Stimulated activated CD4-positive, alpha-beta T cell treated with anti-CD3 and anti-CD28 coated beads, Interleukin-4, amount 100 ng/mL, for 4 hours (primary cell): ENCODE measurements around the gene PSORS1C2.

Source experiments
- DNase-seq, 2 experiments: peaks; one replicate each; pipeline ENCODE4 v3.0.0-alpha.2; 2020

The PSORS1C2 gene

DNA sequence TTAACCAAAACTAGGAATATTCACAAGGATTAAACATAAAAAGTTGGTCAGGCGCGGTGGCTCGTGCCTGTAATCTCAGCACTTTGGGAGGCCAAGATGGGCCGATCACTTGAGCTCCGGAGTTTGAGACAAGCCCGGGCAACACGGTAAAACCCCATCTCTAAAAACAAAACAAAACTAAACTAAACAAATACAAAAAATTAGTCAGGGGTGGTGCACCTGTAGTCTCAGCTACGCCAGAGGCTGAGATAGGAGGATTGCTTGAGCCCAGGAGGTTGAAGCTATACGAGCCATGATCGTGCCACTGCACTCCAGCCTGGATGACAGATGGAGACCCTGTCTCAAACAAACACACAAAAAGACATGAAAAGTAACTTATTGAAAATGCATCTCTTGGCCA lies 3.2 kb downstream of the PSORS1C2 start:
- no peak for DNase-seq

- no peak for DNase-seq
Observed at GRCh38 chr6:31132806-31133205, 6.1 kb downstream of the PSORS1C2 start.

DNA sequence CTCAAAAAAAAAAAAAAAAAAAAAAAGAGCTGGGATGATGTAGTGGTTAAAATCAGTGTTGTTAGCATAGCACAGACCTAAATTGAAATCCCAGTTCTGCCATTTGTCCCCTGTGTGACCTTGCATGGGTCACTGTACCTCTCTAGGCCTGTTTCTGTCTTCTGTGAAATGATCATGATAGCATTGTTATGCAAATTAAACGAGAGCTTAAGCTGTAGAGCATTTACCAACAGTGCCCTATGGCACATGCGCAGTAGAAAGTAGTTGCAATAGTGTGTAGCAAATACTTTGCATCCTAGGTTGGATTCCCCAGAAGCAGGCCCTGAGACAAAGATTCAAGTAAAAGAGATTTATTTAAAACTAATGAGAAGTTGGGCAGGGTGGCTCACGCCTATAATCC lies 7.3 kb downstream of the PSORS1C2 start:
- no peak for DNase-seq

DNA sequence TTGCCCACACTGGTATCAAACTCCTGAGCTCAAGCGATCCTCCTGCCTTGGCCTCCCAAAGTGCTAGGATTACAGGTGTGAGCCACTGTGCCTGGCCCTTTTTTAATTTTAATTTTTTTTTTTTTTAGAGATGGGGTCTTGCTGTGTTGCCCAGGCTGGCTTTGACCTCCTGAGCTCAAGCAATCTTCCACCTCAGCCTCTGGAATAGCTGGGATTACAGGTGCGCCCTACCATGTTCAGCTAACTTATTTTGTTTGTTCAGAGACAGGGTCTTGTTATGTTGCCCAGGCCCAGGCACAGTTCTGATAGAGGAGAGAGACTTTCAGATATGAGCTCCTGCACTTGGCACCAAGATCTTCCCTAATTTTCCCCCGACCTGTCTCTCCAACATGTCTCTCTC lies 8.1 kb downstream of the PSORS1C2 start:
- DNase-seq, result no peak

DNA sequence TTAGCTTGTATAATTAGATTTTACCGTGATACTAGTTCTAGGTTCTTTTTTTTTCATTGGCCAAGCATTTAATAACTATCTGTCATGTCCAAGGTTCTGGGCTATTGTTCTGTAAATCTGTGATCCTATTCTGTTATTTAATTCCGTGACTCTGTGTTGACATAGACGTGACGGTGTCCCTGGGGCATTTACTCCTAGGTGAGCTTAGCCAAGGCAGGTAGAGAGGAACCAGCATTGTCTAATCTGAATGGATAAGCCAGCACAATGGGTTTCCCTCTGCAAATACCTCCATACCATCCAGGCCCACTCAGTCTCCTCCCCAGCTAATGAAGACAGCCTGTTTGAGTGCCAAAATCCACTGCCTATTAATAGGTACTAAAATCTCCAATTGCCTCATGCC lies 9.7 kb downstream of the PSORS1C2 start:
- DNase-seq, result no peak

- DNase-seq, result peak; percentile 53 to 69
Observed at GRCh38 chr6:31128093-31128676, 10.7 kb downstream of the PSORS1C2 start.

GRCh38 chr6:31126396-31127175 lies 12.3 kb downstream of the PSORS1C2 start:
- DNase-seq, result no peak

DNA sequence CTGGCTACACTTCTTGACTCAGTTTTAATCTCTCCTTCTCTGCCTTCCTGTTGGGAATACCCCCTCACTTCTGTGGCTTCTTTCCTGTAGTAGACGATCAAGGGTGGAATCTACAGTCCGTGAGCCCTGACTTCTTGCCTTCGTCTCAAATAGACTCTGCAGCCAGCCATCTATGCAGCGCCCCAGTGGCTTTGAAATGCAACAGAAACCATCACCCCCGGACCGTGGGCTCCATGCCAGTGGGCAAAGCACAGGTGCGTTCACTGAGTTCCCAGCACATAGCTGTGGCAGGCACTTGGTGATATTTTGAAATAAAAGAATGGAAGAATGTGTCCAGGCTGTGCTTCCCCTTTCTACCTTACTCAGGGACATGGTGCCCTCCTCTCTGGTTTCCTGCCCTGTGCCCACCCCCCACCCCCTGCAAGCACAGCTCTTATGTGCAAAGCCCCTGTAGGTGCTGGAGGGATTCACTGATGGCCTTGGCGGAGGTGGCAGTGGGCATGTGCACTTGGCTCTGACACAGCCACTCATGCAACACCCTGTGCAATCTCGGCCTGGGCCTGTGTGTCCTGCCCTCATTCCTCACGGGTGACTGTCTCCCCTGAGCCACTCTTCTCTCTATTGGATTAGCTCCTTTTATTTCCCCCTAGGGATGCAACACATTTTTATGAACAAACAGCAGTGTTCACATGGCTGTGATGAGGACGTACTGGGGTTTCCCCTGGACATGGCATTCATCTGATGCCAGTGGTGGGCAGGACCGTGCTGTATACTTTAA lies 13.1 kb downstream of the PSORS1C2 start:
- DNase-seq, result no peak

GRCh38 chr6:31125162-31125561 lies 13.7 kb downstream of the PSORS1C2 start:
- DNase-seq, result no peak

DNA sequence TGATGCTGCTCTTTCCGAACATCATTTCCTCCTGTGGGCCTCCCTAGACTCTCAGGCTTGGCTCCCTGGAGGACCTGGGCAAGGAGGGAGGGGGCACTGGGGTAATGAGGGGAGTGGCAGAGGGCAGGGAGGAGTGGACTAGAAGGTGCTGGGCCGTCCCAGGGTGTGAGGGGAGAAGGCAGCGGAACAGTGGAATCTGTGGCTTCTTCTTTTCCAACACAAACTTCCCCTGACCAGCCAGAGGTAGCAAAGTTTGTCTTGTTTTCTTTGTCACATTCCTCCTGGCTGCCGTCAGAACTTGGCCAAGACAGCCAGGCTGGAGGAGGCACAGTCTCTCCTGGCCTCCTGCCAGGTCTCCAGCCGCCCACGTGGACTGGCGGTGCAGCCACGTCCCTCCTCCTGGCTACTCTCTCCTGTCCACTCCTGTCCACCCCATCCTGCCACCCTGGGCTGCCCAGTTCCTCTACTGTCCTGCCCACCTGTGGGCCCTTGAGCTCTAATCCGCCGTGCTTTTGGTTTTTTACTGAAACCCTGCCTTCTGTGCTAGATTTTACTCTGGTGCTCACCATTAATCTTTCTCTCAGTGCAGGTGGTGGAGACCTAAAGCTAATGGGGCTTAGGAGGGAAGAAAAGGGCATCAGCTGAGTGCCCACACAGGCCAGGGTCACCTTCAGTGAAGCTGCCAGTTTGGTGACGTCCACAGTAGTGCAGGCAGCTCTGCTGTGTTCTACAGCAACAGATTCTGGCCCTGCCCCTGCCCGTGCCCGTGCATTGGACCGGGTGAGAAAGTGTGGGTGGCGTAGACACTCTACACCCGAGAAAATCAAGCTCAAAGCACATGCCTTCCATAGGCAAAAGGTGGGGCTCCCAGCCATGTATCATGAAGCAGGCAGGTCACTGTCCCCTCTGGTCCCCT lies 15.8 kb downstream of the PSORS1C2 start:
- DNase-seq, result no peak

DNA sequence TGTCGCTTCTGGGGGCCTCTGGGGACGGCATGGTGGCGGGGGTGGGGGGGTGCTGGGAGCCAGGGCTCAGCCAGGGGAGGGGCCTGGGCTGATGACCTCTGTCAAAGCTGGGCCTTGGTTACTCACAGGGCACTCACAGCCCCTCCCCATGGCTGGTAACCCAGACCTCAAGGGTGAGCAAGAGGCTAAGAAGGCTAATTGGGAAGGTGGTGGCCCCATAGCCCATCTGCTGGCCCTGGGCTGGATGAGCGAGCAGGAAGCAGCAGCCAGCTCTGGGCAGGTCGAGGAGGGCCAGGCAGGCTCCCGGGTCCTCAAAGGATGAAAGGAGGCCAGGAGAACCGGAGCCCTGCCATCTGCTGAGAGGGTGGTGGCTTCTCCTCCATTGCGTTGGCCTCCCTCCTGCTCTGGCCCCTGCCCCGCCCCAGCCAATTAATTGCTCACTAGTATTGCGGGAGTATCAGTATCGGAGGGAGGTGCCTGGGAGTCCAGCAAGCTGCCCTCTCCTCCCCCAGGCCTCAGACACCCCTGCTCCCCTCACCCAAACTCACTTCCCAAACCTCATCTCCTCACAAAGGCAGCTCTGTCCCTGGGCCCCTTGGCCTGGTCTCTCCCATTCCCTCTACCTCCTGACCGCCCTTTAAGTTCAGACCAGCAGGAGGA lies 17.6 kb downstream of the PSORS1C2 start:
- no peak for DNase-seq

- no peak for DNase-seq
Observed at GRCh38 chr6:31120151-31120915, 18.5 kb downstream of the PSORS1C2 start, which contains the start of gene CDSN. CDSN (minus strand) TSS chr6:31120446; CDS start chr6:31120419, 27 bp downstream.

DNA sequence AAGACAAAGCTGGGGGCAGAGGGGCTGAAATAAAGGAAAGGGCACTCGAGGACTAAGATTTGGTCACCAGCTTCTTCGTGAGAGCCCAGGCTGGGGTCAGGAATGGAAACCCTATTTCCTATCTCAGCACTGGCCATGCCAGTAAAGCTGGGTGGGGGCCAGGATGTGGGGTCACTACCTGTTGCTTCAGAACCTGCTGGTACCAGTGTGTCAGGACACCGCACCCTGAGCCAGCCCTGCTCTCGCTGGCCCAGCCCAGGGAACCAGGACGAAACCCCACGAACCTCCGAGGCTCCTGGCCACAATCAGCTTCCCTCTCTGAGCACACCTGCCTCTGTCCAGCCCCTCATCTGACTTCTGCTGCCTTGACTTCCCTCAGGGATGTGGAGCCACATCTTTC lies 20.7 kb downstream of the PSORS1C2 start:
- DNase-seq, result no peak

DNA sequence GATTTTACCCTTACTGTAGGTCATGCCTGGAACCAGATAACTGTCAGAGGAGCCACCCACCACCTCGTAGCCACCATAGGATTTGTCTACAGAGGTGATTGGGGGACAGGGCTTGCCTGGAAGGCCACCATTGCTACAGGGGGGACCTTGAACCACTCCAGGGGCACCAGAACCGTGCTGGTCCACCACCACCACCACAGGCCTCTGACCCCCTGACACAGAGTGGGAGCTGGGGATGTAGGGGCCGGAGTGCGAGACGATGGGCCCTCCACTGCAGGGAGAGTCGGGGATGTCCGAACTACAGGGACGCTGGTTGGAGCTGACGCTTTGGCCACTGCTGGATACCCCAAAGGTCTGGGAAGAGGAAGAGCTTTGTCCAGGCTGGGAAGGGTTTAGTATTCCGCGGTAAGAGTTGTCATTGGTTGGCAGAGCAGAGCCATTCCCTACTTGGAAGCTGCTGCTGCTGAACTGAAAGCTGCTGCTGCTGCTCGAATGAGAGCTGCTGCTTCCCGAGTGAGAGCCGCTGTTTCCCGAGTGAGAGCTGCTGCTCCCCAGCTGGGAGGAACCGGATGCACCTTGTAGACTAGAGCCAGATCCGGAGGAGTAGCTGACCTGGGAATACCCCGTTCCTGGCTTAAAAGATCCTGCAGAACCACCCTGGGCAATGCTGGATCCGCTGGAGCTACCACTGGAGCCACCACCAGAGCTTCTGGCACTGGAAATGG lies 22.0 kb downstream of the PSORS1C2 start:
- no peak for DNase-seq

- DNase-seq, result no peak
Observed at GRCh38 chr6:31115941-31116560, 22.8 kb downstream of the PSORS1C2 start.

DNA sequence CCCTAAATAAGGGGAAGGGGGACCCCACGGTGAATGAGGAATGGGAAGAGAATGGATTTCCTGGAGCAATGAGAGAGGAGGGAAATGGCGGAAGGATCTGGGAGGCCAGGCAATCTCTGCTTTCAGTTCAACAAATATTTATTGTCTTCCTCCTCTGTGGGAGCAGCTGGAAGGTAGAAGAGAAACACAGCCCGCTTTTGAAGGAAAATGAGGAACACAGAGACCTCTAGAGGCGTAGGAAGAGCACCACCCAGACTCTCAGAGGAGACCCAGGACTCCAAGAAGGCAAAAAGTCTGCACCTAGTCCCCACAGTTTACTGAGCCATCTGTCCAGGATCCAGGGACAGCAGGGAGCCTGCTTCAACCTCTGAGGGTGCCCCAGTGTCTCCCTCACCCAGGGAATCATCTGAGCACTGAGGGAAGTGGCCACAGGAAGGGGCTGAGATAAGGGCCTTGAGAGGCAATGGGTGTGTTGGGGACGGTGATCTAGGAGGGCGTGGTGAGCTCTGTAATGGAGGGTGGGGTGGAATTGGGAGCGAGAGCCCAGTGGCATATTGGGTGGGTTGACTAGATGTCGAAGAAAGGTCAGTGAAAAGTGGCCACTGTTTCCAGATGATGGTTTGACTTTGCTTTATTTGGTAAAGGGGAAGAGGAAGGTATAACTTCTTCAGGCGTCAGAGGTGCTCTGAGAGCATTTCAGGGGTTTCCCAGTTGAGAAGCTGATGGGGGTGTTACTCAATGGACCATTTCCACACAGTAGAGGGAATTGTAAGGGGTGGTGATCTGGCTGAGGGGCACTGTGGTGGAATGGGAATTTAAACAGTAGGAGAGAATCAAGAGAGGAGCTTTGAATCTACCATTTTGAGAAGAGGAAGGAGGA lies 23.7 kb downstream of the PSORS1C2 start:
- no peak for DNase-seq

- no peak for DNase-seq
Observed at GRCh38 chr6:31114541-31114878, 24.4 kb downstream of the PSORS1C2 start, which contains the start of gene PSORS1C1. PSORS1C1 (plus strand) TSS chr6:31114800; CDS start chr6:31129633, 14,833 bp downstream.

- DNase-seq, result no peak
Observed at GRCh38 chr6:31113861-31114540, 24.9 kb downstream of the PSORS1C2 start.

DNA sequence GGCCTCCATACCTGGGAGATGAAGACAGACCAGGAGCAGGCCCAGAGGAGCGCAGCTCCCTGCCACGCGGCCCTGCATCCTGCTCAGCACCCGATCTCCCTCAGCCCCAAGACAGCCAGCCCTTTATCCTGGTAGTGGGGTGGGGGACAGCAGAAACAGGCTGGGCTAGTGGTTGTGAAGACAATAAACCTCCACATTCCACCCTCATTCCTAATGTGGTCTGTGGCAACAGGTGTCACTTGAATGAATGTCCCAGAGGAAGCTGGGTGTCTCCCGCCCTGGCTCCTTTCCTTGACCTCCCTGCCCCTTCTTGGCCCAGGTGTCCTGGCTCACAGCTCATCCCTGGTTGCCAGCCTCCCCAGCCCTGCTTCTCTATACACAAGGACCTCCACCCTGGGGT lies 26.4 kb downstream of the PSORS1C2 start, which contains the start of gene C6orf15:
Gene C6orf15 (minus strand): TSS at position 98 of the 400 bp plus-strand sequence. CDS start 20 bp downstream, at position 78.
- no peak for DNase-seq
